K562 (cell line): ENCODE data around the gene SAPCD1. TPM values are rescaled to one million over a fixed set of nuclear protein-coding genes. Genes with fewer than 3 reads are reported as not detected.

Experiments used
- ARID2 ChIP-seq: fragments of 450-650 bp; IDR thresholded peaks from 2 replicates; pipeline ENCODE4 v1.6.1; 2017; ENCODE audit warnings: antibody characterized with exemption, mild to moderate bottlenecking
- CEBPG ChIP-seq, 3 experiments: fragments of 200-800 bp in 1 of 3; sonication (Bioruptor generic) in 1 of 3; sonication (generic) in 1 of 3; formaldehyde crosslinking in 1 of 3; IDR thresholded peaks in 2 of 3; conservative IDR thresholded peaks in 1 of 3; 2 replicates each; pipeline versions ENCODE4 v1.6.1 to v1.8.0; 2016 to 2022; ENCODE audit warnings: missing compliant biosample characterization in 2 of 3, missing genetic modification characterization in 2 of 3, mild to moderate bottlenecking in 1 of 3, missing genetic modification reagents in 1 of 3
- CSDE1 ChIP-seq, 2 experiments: fragments of 450-650 bp; IDR thresholded peaks; 2 replicates each; pipeline ENCODE4 v1.6.1; 2016; ENCODE audit warnings: mild to moderate bottlenecking in 1 of 2
- ESRRB ChIP-seq: fragments of 250-450 bp; sonication (Bioruptor Pico); IDR thresholded peaks from 2 replicates; pipeline ENCODE4 v1.5.0; 2020; ENCODE audit warnings: mild to moderate bottlenecking, moderate library complexity, borderline replicate concordance
- GTF2A2 ChIP-seq: IDR thresholded peaks from 2 replicates; pipeline ENCODE4 v1.6.1; 2016; ENCODE audit warnings: mild to moderate bottlenecking, missing genetic modification characterization, missing compliant biosample characterization
- HSF4 ChIP-seq: fragments of 250-450 bp; sonication (Bioruptor Pico); IDR thresholded peaks from 2 replicates; pipeline ENCODE4 v2.1.2; 2022; ENCODE audit warnings: mild to moderate bottlenecking, moderate library complexity, borderline replicate concordance
- LARP7 ChIP-seq: fragments of 450-650 bp; IDR thresholded peaks from 2 replicates; pipeline ENCODE4 v1.6.1; 2016
- POLR2B ChIP-seq: fragments of 450-650 bp; IDR thresholded peaks from 2 replicates; pipeline ENCODE4 v1.6.1; 2018; ENCODE audit warnings: low read depth; ENCODE audit not compliant: partially characterized antibody
- POLR2G ChIP-seq: fragments of 200-400 bp; formaldehyde crosslinking; IDR thresholded peaks from 2 replicates; pipeline ENCODE4 v1.6.1; 2017; ENCODE audit warnings: low read depth, mild to moderate bottlenecking, antibody characterized with exemption, low read length, moderate library complexity
- POLR2H ChIP-seq: IDR thresholded peaks from 2 replicates; pipeline ENCODE4 v1.6.1; 2016; ENCODE audit warnings: missing genetic modification characterization, low read depth, mild to moderate bottlenecking, control low read depth, missing compliant biosample characterization, moderate library complexity
- PYGO2 ChIP-seq: fragments of 450-650 bp; IDR thresholded peaks from 2 replicates; pipeline ENCODE4 v1.6.1; 2016; ENCODE audit warnings: mild to moderate bottlenecking, missing genetic modification characterization, moderate library complexity, missing compliant biosample characterization
- SMAD1 ChIP-seq: fragments of 150-350 bp; IDR thresholded peaks from 2 replicates; pipeline ENCODE4 v1.6.1; 2014; ENCODE audit warnings: low read length, low read depth; ENCODE audit not compliant: partially characterized antibody
- polyA plus RNA-seq, 8 experiments: library from polyadenylated mRNA; depleted of rRNA in 4 of 8; stranded (reverse) in 5 of 8; unstranded in 3 of 8; fragments of >200 nt; fragmentation: Nextera tagmentation in 2 of 8; fragmentation: Illumina TruSeq in 1 of 8; extraction: Ambion mirVana in 2 of 8; extraction: Trizol in 1 of 8; gene quantifications; 2 replicates each; pipeline versions ENCODE4 v1.2.1 to v1.2.3, GENCODE V29; 2011 to 2014; ENCODE audit warnings: inconsistent platforms in 1 of 8, missing spikeins in 1 of 8
- total RNA-seq, 7 experiments: library from RNA; depleted of rRNA in 6 of 7; stranded (reverse); fragments of >200 nt in 6 of 7; fragmentation: Illumina TruSeq in 2 of 7; extraction: Trizol in 2 of 7; gene quantifications; 2 replicates each; pipeline versions ENCODE4 v1.2.1 to v1.2.3, GENCODE V29; 2011 to 2021; ENCODE audit warnings: low replicate concordance in 1 of 7
- TF ChIP-seq, protein P1 (sequence below): fragments of 450-650 bp; conservative IDR thresholded peaks from 2 replicates; pipeline ENCODE4 v1.6.1; 2016; ENCODE audit warnings: missing genetic modification characterization, low read depth, mild to moderate bottlenecking, missing compliant biosample characterization, moderate library complexity
- TF ChIP-seq, protein P2 (sequence below): fragments of 250-450 bp; sonication (Bioruptor Pico); IDR thresholded peaks from 2 replicates; pipeline ENCODE4 v1.4.0; 2020
- TF ChIP-seq, protein P3 (sequence below): sonication (generic); formaldehyde crosslinking; IDR thresholded peaks from 2 replicates; pipeline ENCODE4 v1.8.1; 2023; ENCODE audit warnings: mild to moderate bottlenecking, missing genetic modification reagents
- TF ChIP-seq, protein P4 (sequence below): sonication (generic); formaldehyde crosslinking; IDR thresholded peaks from 2 replicates; pipeline ENCODE4 v1.8.0; 2022; ENCODE audit warnings: mild to moderate bottlenecking, missing genetic modification reagents

The SAPCD1 gene
- total and polyA plus RNA-seq, 9 of the 15 experiments (the other 6 are each of a cell fraction or from before 2014, with no cell fraction given), result 2.6 to 30.2 (median 7.4) TPM

DNA sequence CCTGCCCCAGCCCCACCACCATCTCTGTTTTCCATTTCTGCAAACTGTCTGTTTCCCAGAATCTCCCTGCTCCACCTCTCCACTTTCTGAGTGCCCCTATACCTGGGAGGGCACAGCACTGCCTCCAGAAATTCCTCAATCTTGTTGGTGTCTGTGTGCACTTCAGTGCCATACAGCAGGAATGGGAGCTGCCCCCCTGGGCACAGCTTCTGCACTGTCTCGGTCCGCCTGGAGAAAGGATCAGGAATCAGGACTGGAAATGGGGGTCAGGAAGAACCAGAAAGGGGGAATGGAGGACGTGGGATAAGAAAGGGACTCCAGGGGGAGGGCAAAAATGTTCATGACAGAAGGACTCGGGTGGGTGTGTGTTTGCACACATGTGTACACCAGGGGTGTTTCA is 28.7 kb upstream of the SAPCD1 start (continued):
- TF ChIP-seq, protein P1, sequence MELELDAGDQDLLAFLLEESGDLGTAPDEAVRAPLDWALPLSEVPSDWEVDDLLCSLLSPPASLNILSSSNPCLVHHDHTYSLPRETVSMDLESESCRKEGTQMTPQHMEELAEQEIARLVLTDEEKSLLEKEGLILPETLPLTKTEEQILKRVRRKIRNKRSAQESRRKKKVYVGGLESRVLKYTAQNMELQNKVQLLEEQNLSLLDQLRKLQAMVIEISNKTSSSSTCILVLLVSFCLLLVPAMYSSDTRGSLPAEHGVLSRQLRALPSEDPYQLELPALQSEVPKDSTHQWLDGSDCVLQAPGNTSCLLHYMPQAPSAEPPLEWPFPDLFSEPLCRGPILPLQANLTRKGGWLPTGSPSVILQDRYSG, result no peak
- TF ChIP-seq, protein P2, sequence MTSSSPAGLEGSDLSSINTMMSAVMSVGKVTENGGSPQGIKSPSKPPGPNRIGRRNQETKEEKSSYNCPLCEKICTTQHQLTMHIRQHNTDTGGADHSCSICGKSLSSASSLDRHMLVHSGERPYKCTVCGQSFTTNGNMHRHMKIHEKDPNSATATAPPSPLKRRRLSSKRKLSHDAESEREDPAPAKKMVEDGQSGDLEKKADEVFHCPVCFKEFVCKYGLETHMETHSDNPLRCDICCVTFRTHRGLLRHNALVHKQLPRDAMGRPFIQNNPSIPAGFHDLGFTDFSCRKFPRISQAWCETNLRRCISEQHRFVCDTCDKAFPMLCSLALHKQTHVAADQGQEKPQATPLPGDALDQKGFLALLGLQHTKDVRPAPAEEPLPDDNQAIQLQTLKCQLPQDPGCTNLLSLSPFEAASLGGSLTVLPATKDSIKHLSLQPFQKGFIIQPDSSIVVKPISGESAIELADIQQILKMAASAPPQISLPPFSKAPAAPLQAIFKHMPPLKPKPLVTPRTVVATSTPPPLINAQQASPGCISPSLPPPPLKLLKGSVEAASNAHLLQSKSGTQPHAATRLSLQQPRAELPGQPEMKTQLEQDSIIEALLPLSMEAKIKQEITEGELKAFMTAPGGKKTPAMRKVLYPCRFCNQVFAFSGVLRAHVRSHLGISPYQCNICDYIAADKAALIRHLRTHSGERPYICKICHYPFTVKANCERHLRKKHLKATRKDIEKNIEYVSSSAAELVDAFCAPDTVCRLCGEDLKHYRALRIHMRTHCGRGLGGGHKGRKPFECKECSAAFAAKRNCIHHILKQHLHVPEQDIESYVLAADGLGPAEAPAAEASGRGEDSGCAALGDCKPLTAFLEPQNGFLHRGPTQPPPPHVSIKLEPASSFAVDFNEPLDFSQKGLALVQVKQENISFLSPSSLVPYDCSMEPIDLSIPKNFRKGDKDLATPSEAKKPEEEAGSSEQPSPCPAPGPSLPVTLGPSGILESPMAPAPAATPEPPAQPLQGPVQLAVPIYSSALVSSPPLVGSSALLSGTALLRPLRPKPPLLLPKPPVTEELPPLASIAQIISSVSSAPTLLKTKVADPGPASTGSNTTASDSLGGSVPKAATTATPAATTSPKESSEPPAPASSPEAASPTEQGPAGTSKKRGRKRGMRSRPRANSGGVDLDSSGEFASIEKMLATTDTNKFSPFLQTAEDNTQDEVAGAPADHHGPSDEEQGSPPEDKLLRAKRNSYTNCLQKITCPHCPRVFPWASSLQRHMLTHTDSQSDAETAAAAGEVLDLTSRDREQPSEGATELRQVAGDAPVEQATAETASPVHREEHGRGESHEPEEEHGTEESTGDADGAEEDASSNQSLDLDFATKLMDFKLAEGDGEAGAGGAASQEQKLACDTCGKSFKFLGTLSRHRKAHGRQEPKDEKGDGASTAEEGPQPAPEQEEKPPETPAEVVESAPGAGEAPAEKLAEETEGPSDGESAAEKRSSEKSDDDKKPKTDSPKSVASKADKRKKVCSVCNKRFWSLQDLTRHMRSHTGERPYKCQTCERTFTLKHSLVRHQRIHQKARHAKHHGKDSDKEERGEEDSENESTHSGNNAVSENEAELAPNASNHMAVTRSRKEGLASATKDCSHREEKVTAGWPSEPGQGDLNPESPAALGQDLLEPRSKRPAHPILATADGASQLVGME (CRISPR knock-in tag), result no peak
- TF ChIP-seq POLR2H (tag) (no peak), LARP7 (0 out of 2 replicates have a peak, but pooled peaks have one; percentile 31), POLR2G (peak; percentile 34; the same call in 1 of the 2 replicates), PYGO2 (tag) (peak; percentile 24; the same call in 1 of the 2 replicates), GTF2A2 (tag) (0 out of 2 replicates have a peak, but pooled peaks have one; percentile 8), POLR2B (peak; percentile 9), CSDE1 (IDR thresholded peaks at IDR 0.05) (no peak), CEBPG (CRISPR knock-in tag; IDR thresholded peaks at IDR 0.05) (0 out of 2 replicates have a peak, but pooled peaks have one; percentile 28), CEBPG (tag; conservative IDR thresholded peaks at IDR 0.05 in 1 of 2, IDR thresholded peaks at IDR 0.05 in 1 of 2) (no peak), ESRRB (CRISPR knock-in tag) (0 out of 2 replicates have a peak, but pooled peaks have one; percentile 43), SMAD1 (peak; percentile 15), ARID2 (peak; percentile 30; the same call in 1 of the 2 replicates), HSF4 (CRISPR knock-in tag) (no peak)
- TF ChIP-seq, protein P3, sequence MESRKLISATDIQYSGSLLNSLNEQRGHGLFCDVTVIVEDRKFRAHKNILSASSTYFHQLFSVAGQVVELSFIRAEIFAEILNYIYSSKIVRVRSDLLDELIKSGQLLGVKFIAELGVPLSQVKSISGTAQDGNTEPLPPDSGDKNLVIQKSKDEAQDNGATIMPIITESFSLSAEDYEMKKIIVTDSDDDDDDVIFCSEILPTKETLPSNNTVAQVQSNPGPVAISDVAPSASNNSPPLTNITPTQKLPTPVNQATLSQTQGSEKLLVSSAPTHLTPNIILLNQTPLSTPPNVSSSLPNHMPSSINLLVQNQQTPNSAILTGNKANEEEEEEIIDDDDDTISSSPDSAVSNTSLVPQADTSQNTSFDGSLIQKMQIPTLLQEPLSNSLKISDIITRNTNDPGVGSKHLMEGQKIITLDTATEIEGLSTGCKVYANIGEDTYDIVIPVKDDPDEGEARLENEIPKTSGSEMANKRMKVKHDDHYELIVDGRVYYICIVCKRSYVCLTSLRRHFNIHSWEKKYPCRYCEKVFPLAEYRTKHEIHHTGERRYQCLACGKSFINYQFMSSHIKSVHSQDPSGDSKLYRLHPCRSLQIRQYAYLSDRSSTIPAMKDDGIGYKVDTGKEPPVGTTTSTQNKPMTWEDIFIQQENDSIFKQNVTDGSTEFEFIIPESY (CRISPR knock-in tag), result no peak
- TF ChIP-seq, protein P4, sequence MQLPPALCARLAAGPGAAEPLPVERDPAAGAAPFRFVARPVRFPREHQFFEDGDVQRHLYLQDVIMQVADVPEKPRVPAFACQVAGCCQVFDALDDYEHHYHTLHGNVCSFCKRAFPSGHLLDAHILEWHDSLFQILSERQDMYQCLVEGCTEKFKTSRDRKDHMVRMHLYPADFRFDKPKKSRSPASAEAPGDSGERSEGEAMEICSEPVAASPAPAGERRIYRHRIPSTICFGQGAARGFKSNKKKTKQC, result no peak
